Ureter (tissue), 1 donor: Measurements from ENCODE around the gene ANXA2. TPM values are rescaled to one million over a fixed set of nuclear protein-coding genes. Genes with fewer than 3 reads are reported as not detected.
"Not testable (repeated sequence)": the region's sequence is repeated elsewhere in the genome, so short reads cannot be mapped to it uniquely, and the experiment has no call there.

Experiments used
- DNase-seq: peaks from one replicate; pipeline ENCODE4 v3.0.0-alpha.2; 2020; ENCODE audit warnings: low spot score
- total RNA-seq: library from RNA; stranded (reverse); gene quantifications from one replicate; pipeline ENCODE4 v1.2.4, GENCODE V29; 2023
- donor health status: DM: yes; HTN: yes; CAD: no.

The ANXA2 gene
- total RNA-seq, 1 donor from 2014 or later, result 684 TPM

- not testable (repeated sequence) for DNase-seq
These were observed 12.6 kb upstream of the ANXA2 start for GRCh38 chr15:60410350-60410749.

GRCh38 chr15:60408463-60408981 is 10.7 kb upstream of the ANXA2 start:
- no peak for DNase-seq

- no peak for DNase-seq
These were observed 9.6 kb upstream of the ANXA2 start for GRCh38 chr15:60407415-60407805.

DNA sequence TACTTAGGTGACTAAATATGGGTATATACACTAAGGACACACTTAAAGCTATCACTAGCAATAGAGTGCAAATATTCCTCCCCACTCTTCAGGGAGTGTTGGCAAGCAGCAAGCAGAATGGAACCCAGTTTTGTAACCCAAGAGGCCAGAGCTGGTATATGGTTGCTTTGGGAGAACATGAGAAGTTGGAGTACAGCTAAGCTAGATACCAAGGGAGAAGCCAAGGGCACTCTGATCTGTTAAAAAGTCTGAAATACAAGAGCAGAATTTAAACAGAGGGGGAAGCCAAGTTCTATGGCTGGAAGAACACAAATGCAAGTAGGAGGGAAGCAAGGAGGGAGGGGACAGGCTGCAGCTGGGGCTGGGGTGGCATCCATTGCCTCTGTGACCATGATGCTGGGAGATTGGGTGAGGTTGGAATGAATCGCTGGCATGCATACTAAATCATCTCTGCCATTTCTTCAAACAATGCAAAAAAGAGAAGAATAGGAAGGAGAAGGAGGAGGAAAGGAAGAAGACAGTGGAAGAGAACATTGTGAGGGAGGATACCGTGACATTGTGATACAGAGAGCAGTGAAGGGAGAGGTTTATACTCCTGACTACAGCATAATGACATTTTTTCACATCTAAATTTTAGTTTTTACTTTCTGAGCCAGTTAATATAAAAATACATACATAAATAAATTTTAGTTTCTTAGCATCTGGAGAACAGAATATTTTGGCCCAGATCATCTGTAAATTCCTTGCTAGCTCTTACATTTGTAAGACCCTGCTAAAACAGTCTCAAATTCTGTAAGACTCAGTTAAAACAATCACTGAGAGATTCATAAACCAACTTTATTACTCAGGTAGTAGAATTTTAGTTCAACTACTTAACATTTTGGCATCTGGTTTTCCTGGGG is 9.0 kb upstream of the ANXA2 start:
- no peak for DNase-seq

- DNase-seq, result no peak
These were observed 7.6 kb upstream of the ANXA2 start for GRCh38 chr15:60405399-60405798.

GRCh38 chr15:60404351-60404750 is 6.6 kb upstream of the ANXA2 start:
- DNase-seq, result not testable (repeated sequence)

- no peak for DNase-seq
These were observed 3.2 kb upstream of the ANXA2 start for GRCh38 chr15:60400944-60401343.

GRCh38 chr15:60399931-60400330 is 2.1 kb upstream of the ANXA2 start:
- DNase-seq, result no peak

DNA sequence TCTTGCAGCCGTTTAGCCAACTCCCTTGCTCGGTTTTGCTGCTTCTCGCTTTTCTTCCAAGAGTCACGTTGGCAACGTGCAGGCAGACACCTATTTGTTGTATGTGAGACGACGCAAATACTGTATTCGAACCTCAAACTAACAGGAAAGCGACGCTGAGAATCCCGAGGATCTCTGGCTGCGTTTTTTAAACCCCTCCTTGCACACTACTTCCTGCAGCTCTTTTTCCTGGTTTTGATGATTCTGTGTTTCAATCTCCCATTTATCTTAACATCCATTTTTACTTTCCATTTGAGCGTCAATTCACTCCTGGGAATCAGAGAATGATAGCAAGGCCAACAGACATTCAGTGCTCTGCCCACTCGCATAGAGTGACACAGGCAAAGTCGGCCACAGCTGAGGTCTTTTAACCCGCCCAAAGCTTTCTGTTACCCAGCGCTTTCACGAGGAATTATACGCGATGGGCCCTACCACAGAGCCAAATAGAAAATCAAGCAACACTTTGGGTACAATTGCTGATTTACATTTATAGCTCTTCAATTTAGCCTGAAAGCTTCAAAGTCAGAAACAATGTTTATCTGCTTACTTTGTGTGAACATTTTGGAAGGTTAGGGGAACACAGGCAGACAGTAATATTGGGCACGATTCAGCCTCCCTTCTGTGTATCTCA is 1.6 kb upstream of the ANXA2 start:
- no peak for DNase-seq

DNA sequence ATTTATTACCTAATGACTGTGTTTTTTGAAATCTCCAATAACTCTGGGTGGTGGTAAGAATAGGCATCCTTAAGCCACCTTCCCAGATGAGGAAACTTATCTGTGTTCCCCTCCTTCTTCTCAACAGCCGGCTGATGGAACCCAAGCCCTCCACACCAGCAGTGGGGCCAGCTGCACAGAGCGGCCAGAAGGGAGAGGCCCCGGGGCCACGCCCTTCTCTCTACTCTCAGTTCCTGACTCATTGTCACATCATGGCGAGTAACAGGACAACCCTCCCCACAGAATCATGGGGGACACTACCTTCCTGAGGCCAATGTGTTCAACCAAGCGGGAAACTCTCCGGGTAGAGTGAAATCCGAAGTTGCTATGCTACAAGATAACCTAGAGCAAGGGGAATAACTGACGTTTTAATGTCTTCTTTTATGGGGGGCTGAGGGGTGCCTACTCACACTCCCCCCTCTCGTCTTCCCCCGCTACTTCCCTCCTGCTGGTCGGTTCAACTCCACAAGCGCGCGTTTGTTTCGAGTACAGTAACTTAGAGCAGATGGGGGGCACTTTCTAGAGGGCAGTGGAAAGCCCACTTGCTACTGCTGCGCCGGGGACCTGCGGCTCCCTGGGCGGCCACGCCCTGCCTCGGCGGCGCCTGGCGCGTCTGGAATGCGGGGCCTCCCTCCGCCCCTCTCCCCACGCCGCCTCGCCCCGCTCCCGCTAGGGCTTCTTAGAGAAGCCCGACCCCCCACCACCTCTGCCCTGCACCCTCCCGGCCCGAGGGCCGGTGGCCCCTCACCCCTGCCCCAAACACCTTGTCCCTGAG is 621 bp downstream of the ANXA2 start:
- peak; percentile 77 for DNase-seq

DNA sequence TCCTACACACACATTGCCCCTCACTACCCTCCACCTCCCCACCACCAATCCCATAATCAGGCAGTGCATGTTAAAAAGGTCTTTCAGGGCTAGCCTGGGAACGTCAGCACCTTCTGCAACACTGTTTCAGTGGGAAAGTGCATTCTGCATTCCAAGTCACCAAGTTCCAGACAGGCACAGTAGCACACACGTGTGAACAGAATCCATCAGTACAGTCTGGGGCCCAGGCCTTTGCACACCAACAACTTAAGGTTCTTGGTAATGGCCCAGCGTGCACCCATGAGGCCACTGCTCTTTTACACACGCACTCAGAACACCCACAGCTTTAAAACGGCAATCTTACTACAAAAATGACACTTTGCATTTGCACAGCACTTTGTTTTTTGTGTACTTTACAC is 1.2 kb downstream of the ANXA2 start:
- DNase-seq, result no peak

GRCh38 chr15:60396100-60396499 is 1.7 kb downstream of the ANXA2 start:
- DNase-seq, result no peak

DNA sequence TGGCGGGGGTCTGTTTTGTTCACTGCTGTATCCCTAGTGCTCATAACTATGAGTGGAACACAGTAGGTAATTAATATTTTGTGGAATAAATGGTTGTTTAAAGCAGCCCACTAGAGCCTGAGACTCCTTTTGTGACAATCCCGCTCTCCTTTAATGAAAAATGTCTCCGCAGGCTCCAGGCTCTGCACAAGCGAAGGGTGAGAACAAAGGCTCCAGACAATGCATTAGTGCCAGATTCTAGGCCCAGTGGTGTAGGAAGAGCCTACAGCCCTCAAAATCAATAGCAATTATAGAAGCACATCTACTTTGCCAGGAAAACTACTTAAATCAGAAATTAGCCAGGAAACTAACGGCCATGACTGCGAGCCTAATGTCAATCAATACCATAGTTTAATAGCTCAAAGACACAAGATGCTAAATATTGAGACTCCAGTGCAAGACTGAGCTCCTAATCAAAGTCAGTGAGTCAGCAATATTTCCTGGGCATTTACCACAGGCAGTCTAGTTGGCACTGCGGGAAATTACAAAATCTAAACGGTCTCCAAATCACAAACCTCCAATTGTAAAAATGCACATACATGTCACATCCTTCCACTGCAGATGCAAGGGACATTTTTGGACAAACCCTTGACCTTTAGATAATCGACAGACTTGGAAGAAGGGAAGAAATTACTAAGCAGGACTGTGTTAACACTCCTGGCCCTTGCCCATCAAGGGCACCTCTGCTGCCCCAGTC is 2.3 kb downstream of the ANXA2 start:
- no peak for DNase-seq

- no peak for DNase-seq
These were observed 3.1 kb downstream of the ANXA2 start for GRCh38 chr15:60394689-60395097.

DNA sequence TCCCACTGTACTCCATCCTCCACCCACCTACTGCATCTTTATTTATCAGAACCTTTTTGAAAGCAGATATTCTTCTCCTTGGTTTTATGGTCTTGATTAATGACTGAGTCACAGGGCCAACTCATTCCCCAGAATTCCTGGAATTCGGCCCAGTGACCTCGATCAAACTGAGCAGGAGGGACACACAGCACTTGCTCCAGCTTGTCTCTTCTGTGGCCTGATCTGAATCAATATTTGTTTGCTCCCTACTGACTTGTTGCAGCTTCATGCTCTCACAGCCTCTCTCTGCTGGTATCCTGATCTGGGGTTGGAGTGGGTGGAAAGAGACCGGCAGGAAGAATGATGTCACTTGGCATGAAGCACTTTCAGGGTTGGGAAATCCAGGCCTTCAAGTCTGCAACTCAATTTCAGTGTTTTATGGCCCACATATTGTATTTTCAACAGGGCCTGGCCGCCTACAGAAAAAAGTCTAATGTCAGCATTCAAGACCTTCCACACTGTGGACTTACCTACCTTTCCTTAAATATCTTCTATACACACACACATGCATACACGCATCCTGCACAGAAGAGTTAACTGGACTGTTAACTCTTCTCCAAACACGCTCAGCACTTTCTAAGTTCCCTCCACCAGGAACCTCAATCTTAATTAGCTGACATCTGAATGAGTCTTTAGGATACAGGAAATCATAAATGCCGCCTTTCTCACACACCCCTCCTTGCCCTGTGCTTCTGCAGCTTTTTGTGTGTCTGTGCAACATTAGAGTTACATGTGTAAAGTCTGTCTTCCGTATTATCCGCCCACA is 4.6 kb downstream of the ANXA2 start:
- peak; percentile 80 for DNase-seq

- no peak for DNase-seq
These were observed 5.2 kb downstream of the ANXA2 start for GRCh38 chr15:60392601-60392985.

DNA sequence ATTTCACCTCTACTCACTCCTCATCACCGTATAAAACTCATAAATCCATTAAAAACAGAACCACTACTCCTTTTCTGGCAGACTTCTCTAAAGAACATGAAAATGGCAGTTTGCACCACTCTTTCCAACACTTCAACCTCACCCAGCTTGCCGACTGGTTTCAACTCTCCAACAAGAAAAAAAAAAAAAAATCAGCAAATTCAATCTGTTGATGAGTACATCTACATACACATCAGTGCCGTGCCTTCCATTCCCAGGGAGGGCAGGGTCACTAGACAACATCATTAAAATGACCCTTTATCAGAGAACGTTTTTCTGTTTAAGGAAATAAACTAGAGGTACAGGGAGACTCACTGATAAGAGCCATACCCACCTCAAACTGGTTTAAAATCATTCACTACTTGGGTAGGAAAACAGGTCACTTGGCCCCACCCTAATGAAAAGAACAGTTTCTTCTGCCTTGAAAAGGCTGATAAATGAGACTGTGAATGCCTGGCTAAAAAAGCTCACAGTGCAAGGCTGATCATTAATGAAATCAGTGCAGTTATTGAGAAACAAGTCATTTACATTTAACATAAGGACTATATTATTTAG is 6.0 kb downstream of the ANXA2 start:
- no peak for DNase-seq

- peak; percentile 70 for DNase-seq
These were observed 6.8 kb downstream of the ANXA2 start for GRCh38 chr15:60390871-60391501.

DNA sequence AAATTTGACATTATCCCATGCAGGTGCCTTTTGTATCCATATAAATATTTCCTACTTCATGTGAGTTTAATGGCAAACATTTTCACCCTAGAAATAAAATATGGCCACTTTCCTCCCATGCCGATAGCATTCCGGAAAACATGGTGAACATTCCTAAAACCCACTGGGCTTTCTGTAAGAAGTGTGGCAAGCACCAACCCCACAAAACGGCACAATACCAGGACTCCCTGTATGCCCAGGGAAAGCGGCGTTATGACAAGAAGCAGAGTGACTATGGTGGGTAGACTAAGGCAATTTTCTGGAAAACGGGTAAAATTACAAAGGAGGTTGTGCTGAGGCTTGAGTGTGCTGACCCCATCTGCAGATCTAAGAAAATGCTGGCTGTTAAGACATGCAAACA is 7.6 kb downstream of the ANXA2 start:
- DNase-seq, result no peak
